GM21825 (cell line): ENCODE data around the gene DCAF5.
"Not testable (repeated sequence)": the region's sequence is repeated elsewhere in the genome, so short reads cannot be mapped to it uniquely, and the experiment has no call there.

Source experiments
- ATAC-seq: cut with Tn5 transposase; IDR thresholded peaks from one replicate; pipeline ENCODE4 v1.9.1; 2021; ENCODE audit warnings: mild to moderate bottlenecking, moderate library complexity; ENCODE audit not compliant: unreplicated experiment

The DCAF5 gene

GRCh38 chr14:69097974-69098373, 54.9 kb downstream of the DCAF5 start:
- ATAC-seq = no peak

GRCh38 chr14:69096781-69097475, 56.0 kb downstream of the DCAF5 start:
- ATAC-seq = no peak

- no peak for ATAC-seq
Observed at GRCh38 chr14:69096246-69096645, 56.7 kb downstream of the DCAF5 start.

GRCh38 chr14:69094481-69094880, 58.4 kb downstream of the DCAF5 start:
- no peak for ATAC-seq

GRCh38 chr14:69093631-69094421, 59.1 kb downstream of the DCAF5 start:
- ATAC-seq = no peak

- peak; percentile 47 for ATAC-seq
Observed at GRCh38 chr14:69092840-69093422, 60.0 kb downstream of the DCAF5 start.

- no peak for ATAC-seq
Observed at GRCh38 chr14:69091695-69092094, 61.2 kb downstream of the DCAF5 start.

- ATAC-seq = no peak
Observed at GRCh38 chr14:69091006-69091405, 61.9 kb downstream of the DCAF5 start.

GRCh38 chr14:69090187-69090789, 62.6 kb downstream of the DCAF5 start:
- ATAC-seq = no peak

- no peak for ATAC-seq
Observed at GRCh38 chr14:69089046-69089445, 63.9 kb downstream of the DCAF5 start.

GRCh38 chr14:69088586-69088985, 64.3 kb downstream of the DCAF5 start:
- no peak for ATAC-seq

- no peak for ATAC-seq
Observed at GRCh38 chr14:69087061-69087461, 65.9 kb downstream of the DCAF5 start.

- no peak for ATAC-seq
Observed at GRCh38 chr14:69086537-69086936, 66.4 kb downstream of the DCAF5 start.

GRCh38 chr14:69084023-69084422, 68.9 kb downstream of the DCAF5 start:
- ATAC-seq = no peak

- ATAC-seq = no peak
Observed at GRCh38 chr14:69083181-69083580, 69.7 kb downstream of the DCAF5 start.

- ATAC-seq = no peak
Observed at GRCh38 chr14:69081271-69081670, 71.6 kb downstream of the DCAF5 start.

GRCh38 chr14:69079747-69080146, 73.2 kb downstream of the DCAF5 start:
- no peak for ATAC-seq

GRCh38 chr14:69079188-69079742, 73.7 kb downstream of the DCAF5 start:
- no peak for ATAC-seq

GRCh38 chr14:69077841-69078240, 75.1 kb downstream of the DCAF5 start:
- no peak for ATAC-seq

GRCh38 chr14:69077185-69077584, 75.7 kb downstream of the DCAF5 start:
- not testable (repeated sequence) for ATAC-seq

- ATAC-seq = no peak
Observed at GRCh38 chr14:69076341-69076740, 76.6 kb downstream of the DCAF5 start.
